GM10847 (cell line): ENCODE data around the gene CNNM1.
A peak's percentile ranks its signal among the peaks of the same experiment; 100 is the strongest.

Experiments
- POLR2A ChIP-seq: IDR thresholded peaks from 2 replicates; pipeline ENCODE4 v1.6.1; 2011; ENCODE audit not compliant: insufficient read length; ENCODE audit errors: extremely low read depth

CNNM1 gene

GRCh38 chr10:99418910-99419624, 89.9 kb downstream of the CNNM1 start:
- TF ChIP-seq POLR2A: no peak

DNA sequence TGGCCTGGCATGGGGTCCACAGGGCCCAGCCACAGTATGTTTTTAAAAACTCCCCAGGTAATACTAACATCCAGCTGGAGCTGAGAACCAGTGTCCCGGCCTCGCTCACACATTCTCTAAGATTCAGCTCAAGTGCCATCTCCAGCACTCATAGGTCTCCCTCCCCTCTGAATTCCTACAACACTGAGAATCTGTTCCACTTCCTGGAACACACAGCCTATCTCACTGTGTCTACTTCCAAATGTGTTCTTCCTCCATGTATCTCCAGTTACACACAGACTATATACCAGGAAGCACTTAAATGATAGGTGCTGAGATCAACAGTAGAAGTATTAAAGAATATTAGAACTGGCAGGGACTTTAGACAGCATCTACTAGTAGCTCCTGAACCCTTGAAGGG, 90.5 kb downstream of the CNNM1 start:
- no peak for TF ChIP-seq POLR2A

- no peak for TF ChIP-seq POLR2A
These were observed 92.1 kb downstream of the CNNM1 start for GRCh38 chr10:99421233-99421739.

DNA sequence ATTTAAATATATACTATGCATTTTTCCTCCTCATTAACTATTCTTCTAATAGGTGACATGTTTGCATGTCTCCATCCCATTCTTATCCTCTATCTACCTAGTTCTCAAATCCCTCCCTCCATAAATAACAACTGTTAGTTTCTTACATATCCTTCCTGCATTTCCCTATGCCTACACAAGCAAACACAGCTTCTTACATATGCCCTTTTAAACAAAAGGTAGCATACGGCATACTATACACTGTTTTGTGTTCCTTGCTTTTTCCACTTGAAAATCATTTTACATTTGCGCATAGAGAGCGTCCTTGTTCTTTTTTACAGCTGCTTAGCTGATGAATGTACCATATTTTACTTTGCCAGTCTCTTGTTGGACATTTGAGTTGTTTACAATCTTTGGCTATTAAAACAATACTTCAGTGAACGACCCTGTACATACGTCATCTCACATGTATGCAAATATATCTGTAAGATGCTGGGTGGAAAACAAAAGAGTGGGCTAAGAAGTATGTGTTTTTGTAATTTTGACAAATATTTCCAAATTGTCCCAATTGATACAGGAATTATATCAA, 93.5 kb downstream of the CNNM1 start:
- TF ChIP-seq POLR2A: no peak

DNA sequence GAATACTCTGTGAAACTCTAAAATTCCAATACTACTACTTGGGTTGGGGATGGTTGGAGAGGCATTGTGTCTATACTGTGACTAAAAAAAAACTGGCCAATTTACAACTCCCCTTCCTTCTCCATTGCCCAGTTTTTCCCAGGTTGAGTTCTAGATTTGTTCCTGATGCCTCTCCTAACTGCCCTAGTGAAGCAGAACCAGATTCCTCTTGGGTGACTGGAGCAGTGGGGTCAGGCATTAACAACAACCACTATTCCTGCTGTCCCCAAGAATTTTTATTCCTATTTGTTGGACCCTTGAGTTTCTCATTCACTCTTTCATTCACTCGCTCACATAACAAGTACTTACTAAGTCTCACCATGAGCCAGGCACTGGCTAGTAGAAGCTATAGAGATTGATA, 95.5 kb downstream of the CNNM1 start:
- TF ChIP-seq POLR2A: no peak

- TF ChIP-seq POLR2A: no peak
These were observed 96.0 kb downstream of the CNNM1 start for GRCh38 chr10:99425204-99425603.

- TF ChIP-seq POLR2A: no peak
These were observed 97.5 kb downstream of the CNNM1 start for GRCh38 chr10:99426689-99427088.

DNA sequence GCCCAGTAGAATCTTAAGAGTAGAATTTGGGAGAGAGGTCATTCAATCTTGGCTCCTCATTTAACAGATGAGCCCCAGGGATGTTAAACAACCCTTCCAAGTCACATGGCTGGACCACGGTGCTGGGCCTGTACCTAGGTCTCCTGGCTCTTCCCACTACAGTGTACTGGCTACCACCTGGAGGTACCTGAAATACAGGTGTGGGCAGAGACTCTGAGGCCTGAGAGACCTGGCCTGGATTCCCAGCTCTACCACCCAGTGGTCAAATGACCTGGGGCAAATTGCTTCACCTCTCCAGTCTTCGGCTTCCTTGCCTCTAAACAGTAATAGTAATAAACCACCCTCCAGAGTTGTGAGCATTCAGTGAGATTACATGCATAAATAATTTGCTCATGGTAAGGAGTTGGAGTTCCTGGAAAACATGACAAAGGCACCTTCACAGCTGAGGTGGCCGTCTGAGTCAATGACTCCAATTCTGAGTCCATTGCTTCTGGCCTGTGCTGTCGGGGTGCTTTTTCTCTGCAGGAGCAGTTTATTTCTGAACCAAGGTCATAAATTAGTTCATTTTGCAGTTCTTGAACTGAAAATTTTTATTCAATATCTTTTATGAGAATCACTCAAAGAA, 98.5 kb downstream of the CNNM1 start:
- TF ChIP-seq POLR2A: no peak

GRCh38 chr10:99429517-99430095, 100.5 kb downstream of the CNNM1 start:
- TF ChIP-seq POLR2A: no peak

DNA sequence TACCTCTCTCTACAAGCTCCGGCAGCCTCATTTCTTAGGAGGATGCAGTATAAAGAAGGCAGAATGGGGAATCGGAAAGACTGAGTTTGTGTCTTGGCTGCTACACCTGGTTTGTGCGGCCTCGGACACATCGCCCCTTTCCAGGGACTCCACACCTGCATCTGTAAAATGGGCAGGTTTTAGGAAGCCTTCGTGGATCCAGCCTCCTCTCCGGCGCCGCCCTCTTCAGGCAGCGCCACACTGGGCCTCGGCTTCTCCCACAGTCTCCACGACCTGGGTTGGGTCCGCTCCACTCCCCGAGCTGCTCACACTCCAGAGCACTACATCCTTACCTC, 100.9 kb downstream of the CNNM1 start:
- TF ChIP-seq POLR2A: no peak

DNA sequence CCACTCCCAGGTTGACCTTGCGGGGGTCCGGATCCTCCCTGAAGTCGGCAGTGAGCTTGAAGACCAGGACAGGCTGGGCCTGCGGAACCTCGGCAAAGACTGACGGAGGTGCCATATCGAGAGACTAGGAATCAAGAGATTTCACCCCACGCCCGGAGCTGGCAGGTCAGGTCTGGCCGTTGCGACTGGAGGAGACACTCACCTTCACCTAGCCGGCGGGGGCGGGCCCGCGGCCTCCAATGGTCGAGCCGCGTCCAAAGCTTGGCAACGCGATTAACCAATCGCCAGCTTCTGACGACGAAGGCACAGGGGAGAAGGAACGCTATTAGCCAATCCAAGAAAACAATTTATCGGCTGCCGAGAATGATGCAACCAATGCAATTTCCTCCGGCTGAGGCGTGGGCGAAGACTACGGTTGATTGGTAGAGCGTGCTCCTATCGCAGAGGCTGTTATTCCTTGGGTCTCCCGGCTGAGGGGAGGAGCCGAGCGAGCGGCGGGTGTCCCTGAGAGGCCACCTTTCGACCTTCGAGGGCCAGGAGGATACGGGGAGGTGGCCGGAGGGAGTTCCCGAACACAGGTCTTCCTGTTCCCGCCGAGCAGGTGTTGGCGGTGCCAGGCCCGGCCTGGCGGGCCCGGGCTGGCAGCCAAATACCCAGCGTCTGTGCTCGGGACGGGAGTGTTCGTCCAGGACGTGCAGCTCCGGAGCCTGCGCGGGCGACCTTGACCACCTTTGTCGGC, 101.5 kb downstream of the CNNM1 start, which contains the start of gene GOT1:
Gene GOT1, minus strand, starts transcription at position 174 of the 739 bp plus-strand sequence. Its CDS starts 59 bp downstream, at position 115.
- peak; percentile 65 for TF ChIP-seq POLR2A

- TF ChIP-seq POLR2A: no peak
These were observed 102.1 kb downstream of the CNNM1 start for GRCh38 chr10:99431190-99431760.

DNA sequence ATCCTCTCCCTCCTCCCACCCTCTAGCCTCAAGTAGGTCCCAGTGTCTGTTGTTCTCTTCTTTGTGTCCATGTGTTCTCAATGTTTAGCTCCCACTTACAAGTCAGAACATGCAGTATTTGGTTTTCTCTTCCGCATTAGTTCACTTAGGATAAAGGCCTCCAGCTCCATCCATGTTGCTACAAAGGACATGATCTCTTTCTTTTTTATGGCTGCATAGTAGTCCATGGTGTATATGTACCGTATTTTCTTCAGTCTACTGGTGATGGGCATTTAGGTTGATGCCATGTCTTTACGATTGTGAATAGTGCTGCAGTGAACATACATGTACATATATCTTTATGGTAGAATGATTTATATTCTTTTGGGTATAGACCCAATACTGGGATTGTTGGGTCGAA, 102.9 kb downstream of the CNNM1 start:
- TF ChIP-seq POLR2A: no peak

- no peak for TF ChIP-seq POLR2A
These were observed 103.7 kb downstream of the CNNM1 start for GRCh38 chr10:99432881-99433280.

DNA sequence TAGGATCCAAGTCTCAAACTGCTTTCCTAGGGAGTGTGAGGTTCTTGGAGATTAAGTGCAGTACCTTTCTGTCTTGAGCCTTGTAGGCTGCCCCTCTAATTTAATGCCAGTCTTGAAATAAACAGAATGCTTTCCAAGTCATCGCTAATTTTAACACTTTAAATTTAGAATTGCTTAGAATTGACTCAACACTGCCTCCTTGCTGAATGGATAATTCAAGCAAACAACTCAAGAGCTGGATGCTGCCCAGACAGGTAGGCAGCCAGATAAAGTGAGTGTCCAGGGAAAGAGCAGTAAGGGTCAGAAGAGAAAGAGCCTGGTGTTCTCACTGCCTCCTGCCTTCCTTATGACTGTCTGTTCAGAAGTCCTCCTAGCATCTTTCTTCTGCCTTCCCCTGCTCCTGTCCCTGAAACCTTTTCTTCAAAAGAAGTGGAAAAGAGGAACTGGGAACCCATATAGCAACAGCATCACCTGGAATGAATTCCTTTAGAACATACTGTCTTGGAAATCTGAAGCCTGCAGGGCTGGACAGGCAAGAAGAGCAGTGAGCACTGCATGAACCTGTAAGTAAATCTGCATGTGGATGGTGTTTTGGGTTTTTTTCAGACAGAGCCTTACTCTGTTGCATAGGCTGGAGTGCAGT, 104.3 kb downstream of the CNNM1 start:
- TF ChIP-seq POLR2A: no peak
